NCI-H1417 treated with DMSO at 0.1 percent for 48 hours (cell line): ENCODE results near the gene CHD6.

Source experiments
- DNase-seq: peaks from one replicate; lab custom pipeline; 2025; lab: John Stamatoyannopoulos, UW

CHD6 gene

GRCh38 chr20:41587523-41587922, 30.7 kb downstream of the CHD6 start:
- no peak for DNase-seq

GRCh38 chr20:41586772-41587171, 31.4 kb downstream of the CHD6 start:
- no peak for DNase-seq

GRCh38 chr20:41580350-41580749, 37.8 kb downstream of the CHD6 start:
- DNase-seq = no peak

GRCh38 chr20:41577129-41578009, 40.8 kb downstream of the CHD6 start:
- no peak for DNase-seq

GRCh38 chr20:41575412-41575811, 42.8 kb downstream of the CHD6 start:
- no peak for DNase-seq

- DNase-seq = no peak
These were observed 43.3 kb downstream of the CHD6 start for GRCh38 chr20:41574802-41575389.

- no peak for DNase-seq
These were observed 44.2 kb downstream of the CHD6 start for GRCh38 chr20:41573955-41574354.

GRCh38 chr20:41572010-41572572, 46.1 kb downstream of the CHD6 start:
- no peak for DNase-seq

- DNase-seq = no peak
These were observed 47.2 kb downstream of the CHD6 start for GRCh38 chr20:41571006-41571405.

- DNase-seq = no peak
These were observed 47.6 kb downstream of the CHD6 start for GRCh38 chr20:41570557-41570956.

- no peak for DNase-seq
These were observed 50.6 kb downstream of the CHD6 start for GRCh38 chr20:41567615-41568014.

- DNase-seq = no peak
These were observed 51.2 kb downstream of the CHD6 start for GRCh38 chr20:41566896-41567527.

- DNase-seq = no peak
These were observed 55.1 kb downstream of the CHD6 start for GRCh38 chr20:41563087-41563486.

- DNase-seq = no peak
These were observed 57.2 kb downstream of the CHD6 start for GRCh38 chr20:41560970-41561369.

GRCh38 chr20:41559658-41560057, 58.5 kb downstream of the CHD6 start:
- no peak for DNase-seq

GRCh38 chr20:41553142-41553879, 64.9 kb downstream of the CHD6 start:
- DNase-seq = no peak

- DNase-seq = no peak
These were observed 65.7 kb downstream of the CHD6 start for GRCh38 chr20:41552295-41553068.

GRCh38 chr20:41551011-41551705, 67.0 kb downstream of the CHD6 start:
- no peak for DNase-seq

GRCh38 chr20:41547221-41547620, 71.0 kb downstream of the CHD6 start:
- no peak for DNase-seq

- DNase-seq = no peak
These were observed 71.6 kb downstream of the CHD6 start for GRCh38 chr20:41546535-41546934.

GRCh38 chr20:41544472-41544871, 73.7 kb downstream of the CHD6 start:
- DNase-seq = no peak
